Naive thymus-derived CD4-positive, alpha-beta T cell (primary cell): Measurements from ENCODE around the gene CTR9. TPM values are rescaled to one million over a fixed set of nuclear protein-coding genes. Genes with fewer than 3 reads are reported as not detected.

Experiments used
- ATAC-seq: fragments of 150-1000 bp; cut with Tn5 transposase; 2 replicates; pipeline ENCODE4 v1.10.0; 2021; ENCODE audit warnings: mild to moderate bottlenecking, moderate library complexity
- CTCF ChIA-PET: fragments of 350-600 bp; sonication (Branson Sonifier 250); formaldehyde crosslinking; loops from one replicate; lab custom pipeline; 2021; ENCODE audit warnings: antibody characterized with exemption; lab: Charles Lee
- POLR2A ChIA-PET: fragments of 350-600 bp; sonication (Branson Sonifier 250); formaldehyde crosslinking; loops from one replicate; lab custom pipeline; 2021; ENCODE audit warnings: antibody characterized with exemption, inconsistent platforms; lab: Charles Lee
- DNase-seq, 9 donors: peaks; one replicate each; pipeline versions ENCODE4 v3.0.0 to v3.0.0-alpha.2; 2020 to 2022; ENCODE audit warnings: mixed read lengths in 1 of 9
- H3K27ac ChIP-seq: one replicate; pipeline ENCODE4 v1.7.0; 2013; ENCODE audit warnings: mild to moderate bottlenecking, low read depth, low read length, moderate library complexity
- H3K27me3 ChIP-seq, 2 donors: one replicate each; pipeline ENCODE4 v1.7.0; 2013; ENCODE audit warnings: low read length in 2 of 2, mild to moderate bottlenecking in 2 of 2, moderate library complexity in 2 of 2; ENCODE audit not compliant: control insufficient read depth in 2 of 2, insufficient read depth in 2 of 2
- H3K36me3 ChIP-seq, 3 experiments: 1 replicate in 2 of 3; 2 replicates in 1 of 3; pipeline ENCODE4 v1.7.0; 2013; ENCODE audit warnings: low read length in 3 of 3, mild to moderate bottlenecking in 3 of 3, moderate library complexity in 1 of 3; ENCODE audit not compliant: insufficient read depth in 3 of 3, control insufficient read depth in 2 of 3
- H3K4me1 ChIP-seq, 2 donors: one replicate each; pipeline ENCODE4 v1.7.0; 2013; ENCODE audit warnings: low read length in 2 of 2, mild to moderate bottlenecking in 2 of 2, moderate library complexity in 1 of 2; ENCODE audit not compliant: control insufficient read depth in 2 of 2, insufficient read depth in 2 of 2
- H3K4me3 ChIP-seq: 2 replicates; pipeline ENCODE4 v1.7.0; 2013; ENCODE audit warnings: mild to moderate bottlenecking, low read length
- H3K9me3 ChIP-seq, 3 experiments: 1 replicate in 2 of 3; 2 replicates in 1 of 3; pipeline ENCODE4 v1.7.0; 2013; ENCODE audit warnings: low read length in 3 of 3; ENCODE audit not compliant: control insufficient read depth in 2 of 3
- H3K27ac Mint-ChIP-seq, 9 donors: one replicate each; pipeline ENCODE4 v1.8.0; 2020 to 2022; ENCODE audit warnings: mixed read lengths in 9 of 9, mild to moderate bottlenecking in 8 of 9, moderate library complexity in 5 of 9, inconsistent platforms in 2 of 9
- H3K27me3 Mint-ChIP-seq, 5 donors: one replicate each; pipeline ENCODE4 v1.8.0; 2021 to 2022; ENCODE audit warnings: mixed read lengths in 5 of 5, mild to moderate bottlenecking in 1 of 5
- H3K36me3 Mint-ChIP-seq, 5 donors: one replicate each; pipeline ENCODE4 v1.8.0; 2020 to 2022; ENCODE audit warnings: mixed read lengths in 5 of 5, mild to moderate bottlenecking in 3 of 5, inconsistent platforms in 1 of 5
- H3K4me1 Mint-ChIP-seq, 7 donors: one replicate each; pipeline ENCODE4 v1.8.0; 2020 to 2022; ENCODE audit warnings: mixed read lengths in 7 of 7, mild to moderate bottlenecking in 3 of 7, inconsistent platforms in 1 of 7
- H3K4me3 Mint-ChIP-seq, 10 donors: one replicate each; pipeline ENCODE4 v1.8.0; 2020 to 2022; ENCODE audit warnings: mild to moderate bottlenecking in 10 of 10, mixed read lengths in 10 of 10, moderate library complexity in 6 of 10, inconsistent platforms in 2 of 10
- H3K9me3 Mint-ChIP-seq, 11 donors: one replicate each; pipeline ENCODE4 v1.8.0; 2020 to 2022; ENCODE audit warnings: mixed read lengths in 11 of 11, mild to moderate bottlenecking in 4 of 11, inconsistent platforms in 1 of 11, moderate library complexity in 1 of 11
- intact Hi-C, 2 donors: fragments of 100-400 bp; cut with micrococcal nuclease; formaldehyde crosslinking; loops; one replicate each; pipeline ENCODE4 v1.15.1; 2023
- polyA plus RNA-seq, 2 donors: library from polyadenylated mRNA; unstranded; fragments of 300-500 nt; fragmentation: Illumina TruSeq; gene quantifications; one replicate each; pipeline ENCODE4 v1.2.3, GENCODE V29; 2021
- total RNA-seq, 6 experiments: library from RNA in 5 of 6; stranded (reverse) in 5 of 6; gene quantifications; 1 replicate in 5 of 6; 2 replicates in 1 of 6; pipeline ENCODE4 v1.2.3 and lab custom pipeline; 2021 to 2026

Gene CTR9
- total and polyA plus RNA-seq, 7 experiments from 2014 or later, result 23.8 to 70.3 (median 51.7) TPM

- intact Hi-C loops, result loop anchor here (1.0 to 5.0 kb wide), 9 partner anchors 81 to 528 kb away; partner anchors contain the start of genes RNF141 (in 2 of the 2) and ADM (in 1 of the 2)
- H3K9me3 ChIP-seq, result no peaks in the 10 kb centered on the region
- Mint-ChIP-seq H3K36me3 (no peaks in the 10 kb centered on the region), H3K9me3 (peaks cover 0 to 2% (median 0%) of the 10 kb centered on the region in 11 donors), H3K4me3 (peak overlapping the region in 8 of 10 donors; percentile 8 to 75 (median 62)), H3K4me1 (peaks cover 5 to 13% (median 8%) of the 10 kb centered on the region in 7 donors), H3K27ac (peak overlapping the region in 5 of 9 donors; percentile 31 to 71 (median 59)), H3K27me3 (peaks cover 4 to 19% (median 12%) of the 10 kb centered on the region in 5 donors)
- H3K36me3 ChIP-seq, result no peaks in the 10 kb centered on the region
- no peak overlapping the region for H3K27ac ChIP-seq
- peaks cover 0 to 4% of the 10 kb centered on the region in 2 donors for H3K4me1 ChIP-seq
- ChIA-PET CTCF (interaction anchor here (0.6 to 3.6 kb wide), 10 partner anchors 11 to 333 kb away, joined by 3 to 24 read pairs (median 4); no protein-coding TSS in a partner anchor), POLR2A (interaction anchor here (0.6 to 0.7 kb wide), 2 partner anchors 330 to 332 kb away, joined by 3 read pairs; no protein-coding TSS in a partner anchor)
- peak; percentile 100 for ATAC-seq
- DNase-seq, result peak; percentile 62 to 92 (median 77)
- no peaks in the 10 kb centered on the region for H3K27me3 ChIP-seq
- no peak overlapping the region for H3K4me3 ChIP-seq
Observed at GRCh38 chr11:10735481-10736475, 15.3 kb upstream of the CTR9 start.

DNA sequence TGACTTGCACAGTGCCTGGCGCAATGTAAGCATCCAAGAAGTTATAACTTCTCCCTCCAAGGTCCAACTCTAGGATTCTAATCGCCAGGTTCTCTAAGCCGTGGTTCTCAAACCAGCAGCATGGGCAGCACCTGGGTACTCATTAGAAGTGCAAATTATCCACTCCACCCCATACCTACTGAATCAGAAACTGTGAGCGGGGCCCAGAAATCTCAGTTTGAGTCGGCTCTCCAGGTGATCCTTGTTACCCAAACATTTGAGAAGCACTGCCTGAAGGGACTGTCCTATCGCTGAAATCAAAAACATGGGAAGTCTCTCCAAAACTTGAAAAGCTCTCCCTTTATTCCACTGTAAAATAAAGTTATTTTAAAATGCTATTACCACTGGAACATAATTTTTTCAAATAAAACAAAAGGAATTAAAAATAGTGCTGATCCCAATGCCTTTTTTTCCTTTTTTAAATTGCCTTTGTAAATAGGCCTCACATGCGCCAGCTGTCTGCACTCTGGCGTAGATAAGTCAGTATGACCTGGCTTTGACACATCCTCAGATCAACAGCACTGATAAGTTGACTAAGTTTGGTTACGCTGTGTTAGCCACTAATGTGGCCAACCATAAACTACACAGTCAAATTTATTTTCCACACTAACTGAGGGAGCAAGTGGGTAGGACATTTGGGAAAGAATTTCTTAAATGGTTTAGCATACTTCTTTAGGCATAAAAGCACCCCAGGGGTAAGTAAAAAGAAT lies 8.4 kb upstream of the CTR9 start:
- Histone ChIP-seq H3K4me1 (peaks cover 26 to 35% of the 10 kb centered on the region in 2 donors), H3K36me3 (no peaks in the 10 kb centered on the region), H3K27ac (no peak overlapping the region), H3K27me3 (no peaks in the 10 kb centered on the region), H3K9me3 (no peaks in the 10 kb centered on the region), H3K4me3 (peak overlapping the region; percentile 18)
- no peaks in the 10 kb centered on the region for H3K27me3 Mint-ChIP-seq
- ATAC-seq (peak; percentile 93), DNase-seq (peak in 1 of 9 donors; percentile 47)
- H3K4me1 Mint-ChIP-seq, result peaks cover 25 to 31% (median 28%) of the 10 kb centered on the region in 7 donors
- peak overlapping the region; percentile 7 to 89 (median 65) for H3K27ac Mint-ChIP-seq
- peaks cover 0 to 4% (median 0%) of the 10 kb centered on the region in 11 donors for H3K9me3 Mint-ChIP-seq
- H3K4me3 Mint-ChIP-seq, result peak overlapping the region in 9 of 10 donors; percentile 5 to 78 (median 69)
- intact Hi-C loops, result loop anchor here in 1 of 2 donors (1.0 to 10.0 kb wide), 3 partner anchors 9 to 988 kb away; partner anchors contain the start of genes AMPD3 and CTR9
- ChIA-PET POLR2A (interaction anchor here (0.7 to 3.1 kb wide), 3 partner anchors 9 to 116 kb away, joined by 3 to 18 read pairs (median 3); partner anchors contain the start of gene CTR9), CTCF (interaction anchor here (0.8 kb wide), 1 partner anchor 15 kb away, joined by 3 read pairs; no protein-coding TSS in a partner anchor)
- H3K36me3 Mint-ChIP-seq, result no peaks in the 10 kb centered on the region

DNA sequence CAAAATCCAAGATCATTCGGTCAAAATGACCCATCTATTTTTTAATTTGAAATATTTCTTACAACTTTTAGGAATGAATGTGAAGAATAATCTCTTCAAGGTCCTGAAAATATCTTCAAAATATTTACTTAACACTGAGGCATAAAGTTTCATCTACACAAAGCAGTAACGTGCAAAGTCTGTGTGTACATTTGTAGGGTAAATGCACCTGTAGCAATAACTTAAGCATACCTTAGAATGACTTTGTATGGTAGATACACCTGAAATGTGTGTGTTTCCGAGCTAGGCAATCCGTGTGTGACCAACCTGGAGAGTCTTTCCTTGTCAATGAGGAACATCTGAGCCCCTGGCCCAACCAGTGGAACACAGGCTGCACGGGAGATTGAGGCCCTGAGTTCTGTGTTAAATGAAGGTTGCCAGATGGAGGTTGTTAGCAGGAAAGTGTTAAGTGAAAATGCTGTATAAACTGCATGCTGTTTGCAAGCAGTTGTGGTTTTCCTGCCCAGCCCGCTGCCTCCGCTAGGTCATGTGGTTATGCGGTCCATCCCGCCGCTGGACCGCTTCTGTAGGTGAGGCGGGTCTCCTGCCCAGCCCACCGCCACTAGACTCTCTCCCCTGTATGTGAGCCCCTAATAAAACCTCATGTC lies 7.6 kb upstream of the CTR9 start:
- ChIA-PET CTCF (no interaction called here), POLR2A (interaction anchor here (3.1 kb wide), 1 partner anchor 8 kb away, joined by 18 read pairs; the partner anchor contains the start of gene CTR9)
- Histone ChIP-seq H3K27me3 (no peaks in the 10 kb centered on the region), H3K4me1 (peaks cover 26 to 35% of the 10 kb centered on the region in 2 donors), H3K9me3 (no peaks in the 10 kb centered on the region), H3K36me3 (no peaks in the 10 kb centered on the region), H3K4me3 (peak overlapping the region; percentile 37), H3K27ac (peak overlapping the region; percentile 26)
- peak overlapping the region; percentile 58 to 83 (median 64) for H3K4me3 Mint-ChIP-seq
- no peaks in the 10 kb centered on the region for H3K36me3 Mint-ChIP-seq
- H3K27ac Mint-ChIP-seq, result peak overlapping the region; percentile 42 to 89 (median 74)
- ATAC-seq, result peak; percentile 59
- intact Hi-C loops, result loop anchor here in 1 of 2 donors (1.0 to 10.0 kb wide), 3 partner anchors 8 to 989 kb away; partner anchors contain the start of genes AMPD3 and CTR9
- peak in 6 of 9 donors; percentile 19 to 52 (median 24) for DNase-seq
- H3K9me3 Mint-ChIP-seq, result peaks cover 0 to 2% (median 0%) of the 10 kb centered on the region in 11 donors
- H3K4me1 Mint-ChIP-seq, result peaks cover 25 to 38% (median 30%) of the 10 kb centered on the region in 7 donors
- no peaks in the 10 kb centered on the region for H3K27me3 Mint-ChIP-seq

- H3K4me1 ChIP-seq, result peaks cover 26 to 35% of the 10 kb centered on the region in 2 donors
- no peaks in the 10 kb centered on the region for H3K9me3 ChIP-seq
- no peaks in the 10 kb centered on the region for H3K27me3 Mint-ChIP-seq
- H3K4me3 ChIP-seq, result no peak overlapping the region
- DNase-seq (no peak), ATAC-seq (no peak)
- no peaks in the 10 kb centered on the region for H3K27me3 ChIP-seq
- peak overlapping the region; percentile 26 for H3K27ac ChIP-seq
- H3K9me3 Mint-ChIP-seq, result peaks cover 0 to 2% (median 0%) of the 10 kb centered on the region in 11 donors
- peaks cover 26 to 43% (median 31%) of the 10 kb centered on the region in 7 donors for H3K4me1 Mint-ChIP-seq
- H3K27ac Mint-ChIP-seq, result peak overlapping the region; percentile 42 to 89 (median 74)
- intact Hi-C loops, result loop anchor here in 1 of 2 donors (5.0 to 10.0 kb wide), 2 partner anchors 287 to 989 kb away; partner anchors contain the start of gene AMPD3
- H3K36me3 Mint-ChIP-seq, result no peaks in the 10 kb centered on the region
- ChIA-PET POLR2A (no interaction called here), CTCF (no interaction called here)
- peak overlapping the region in 8 of 10 donors; percentile 59 to 83 (median 70) for H3K4me3 Mint-ChIP-seq
- H3K36me3 ChIP-seq, result no peaks in the 10 kb centered on the region
Observed at GRCh38 chr11:10744206-10744605, 6.8 kb upstream of the CTR9 start.

DNA sequence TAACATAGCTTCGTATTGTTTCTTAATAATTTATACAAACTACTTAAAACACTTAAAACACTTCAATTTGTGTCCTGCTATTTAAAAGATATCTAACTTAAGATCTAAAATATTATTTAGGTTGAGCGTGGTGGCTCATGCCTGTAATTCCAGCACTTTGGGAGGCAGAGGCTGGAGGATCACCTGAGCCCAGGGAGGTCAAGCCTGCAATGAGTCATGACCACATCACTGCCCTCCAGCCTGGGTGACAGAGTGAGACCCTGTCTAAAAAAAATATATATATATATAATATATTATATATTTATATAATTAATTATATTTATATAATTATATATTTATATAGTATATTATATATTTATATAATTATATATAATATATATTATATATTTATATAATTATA lies 4.2 kb upstream of the CTR9 start:
- intact Hi-C loops, result loop anchor here in 1 of 2 donors (10.0 kb wide), 1 partner anchor 992 kb away; no protein-coding TSS in a partner anchor
- no peaks in the 10 kb centered on the region for H3K36me3 Mint-ChIP-seq
- Histone ChIP-seq H3K27ac (no peak overlapping the region), H3K9me3 (no peaks in the 10 kb centered on the region), H3K4me1 (peaks cover 25 to 31% of the 10 kb centered on the region in 2 donors), H3K4me3 (no peak overlapping the region), H3K27me3 (no peaks in the 10 kb centered on the region), H3K36me3 (peaks cover 0 to 9% (median 0%) of the 10 kb centered on the region in 3 experiments)
- H3K4me1 Mint-ChIP-seq, result peaks cover 29 to 49% (median 34%) of the 10 kb centered on the region in 7 donors
- H3K27ac Mint-ChIP-seq, result no peak overlapping the region
- peaks cover 0 to 2% (median 0%) of the 10 kb centered on the region in 11 donors for H3K9me3 Mint-ChIP-seq
- H3K4me3 Mint-ChIP-seq, result no peak overlapping the region
- DNase-seq, result no peak
- no peak for ATAC-seq
- no peaks in the 10 kb centered on the region for H3K27me3 Mint-ChIP-seq
- ChIA-PET POLR2A (interaction anchor here (0.6 kb wide), 1 partner anchor 297 kb away, joined by 3 read pairs; no protein-coding TSS in a partner anchor), CTCF (no interaction called here)
